ENCODE data around the gene MUC4.

Gene MUC4

DNA sequence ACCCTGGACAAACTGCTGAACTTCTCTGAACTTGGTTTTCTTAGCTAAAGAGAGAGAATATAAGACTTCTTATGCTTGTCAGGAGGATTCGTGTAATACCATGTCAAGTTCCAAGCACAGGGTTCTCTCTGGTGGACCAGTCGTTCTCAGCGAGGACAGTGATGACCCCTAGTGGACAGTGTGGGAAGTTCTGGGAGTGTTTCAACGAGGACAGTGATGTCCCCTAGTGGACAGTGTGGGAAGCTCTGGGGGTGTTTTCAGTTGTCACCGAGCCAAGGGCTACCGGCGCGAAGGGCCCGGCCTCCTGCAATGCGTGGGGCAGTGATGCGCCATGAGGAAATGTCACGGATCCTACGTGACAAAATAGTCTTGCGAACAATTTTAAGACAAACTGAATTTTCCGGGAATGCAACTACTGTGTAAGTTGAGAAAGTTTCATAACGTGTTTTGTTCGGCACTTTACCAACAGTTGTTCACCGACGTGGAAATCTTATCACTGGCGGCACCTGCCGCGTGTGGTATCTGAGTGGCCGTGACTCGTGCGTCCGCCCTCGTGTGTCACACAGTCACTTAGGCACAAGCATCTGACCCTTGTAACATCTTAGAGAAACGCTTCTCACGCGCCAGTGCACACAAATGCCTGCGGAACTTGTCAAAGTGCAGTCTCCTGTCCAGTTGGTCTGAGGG lies 39.3 kb upstream of the MUC4 start:
- TF ChIP-seq, protein P1, sequence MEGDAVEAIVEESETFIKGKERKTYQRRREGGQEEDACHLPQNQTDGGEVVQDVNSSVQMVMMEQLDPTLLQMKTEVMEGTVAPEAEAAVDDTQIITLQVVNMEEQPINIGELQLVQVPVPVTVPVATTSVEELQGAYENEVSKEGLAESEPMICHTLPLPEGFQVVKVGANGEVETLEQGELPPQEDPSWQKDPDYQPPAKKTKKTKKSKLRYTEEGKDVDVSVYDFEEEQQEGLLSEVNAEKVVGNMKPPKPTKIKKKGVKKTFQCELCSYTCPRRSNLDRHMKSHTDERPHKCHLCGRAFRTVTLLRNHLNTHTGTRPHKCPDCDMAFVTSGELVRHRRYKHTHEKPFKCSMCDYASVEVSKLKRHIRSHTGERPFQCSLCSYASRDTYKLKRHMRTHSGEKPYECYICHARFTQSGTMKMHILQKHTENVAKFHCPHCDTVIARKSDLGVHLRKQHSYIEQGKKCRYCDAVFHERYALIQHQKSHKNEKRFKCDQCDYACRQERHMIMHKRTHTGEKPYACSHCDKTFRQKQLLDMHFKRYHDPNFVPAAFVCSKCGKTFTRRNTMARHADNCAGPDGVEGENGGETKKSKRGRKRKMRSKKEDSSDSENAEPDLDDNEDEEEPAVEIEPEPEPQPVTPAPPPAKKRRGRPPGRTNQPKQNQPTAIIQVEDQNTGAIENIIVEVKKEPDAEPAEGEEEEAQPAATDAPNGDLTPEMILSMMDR (IDR thresholded peaks at IDR 0.05; ENCODE audit: insufficient read depth, low read length, poor library complexity, severe bottlenecking), result peak; percentile 99
- TF ChIP-seq EZH2phosphoT487 (conservative IDR thresholded peaks at IDR 0.05; ENCODE audit: low read length), result no peak
- peak overlapping the region; percentile 9 for H3K4me2 ChIP-seq (ENCODE audit: low read depth, low read length, poor library complexity, severe bottlenecking)

DNA sequence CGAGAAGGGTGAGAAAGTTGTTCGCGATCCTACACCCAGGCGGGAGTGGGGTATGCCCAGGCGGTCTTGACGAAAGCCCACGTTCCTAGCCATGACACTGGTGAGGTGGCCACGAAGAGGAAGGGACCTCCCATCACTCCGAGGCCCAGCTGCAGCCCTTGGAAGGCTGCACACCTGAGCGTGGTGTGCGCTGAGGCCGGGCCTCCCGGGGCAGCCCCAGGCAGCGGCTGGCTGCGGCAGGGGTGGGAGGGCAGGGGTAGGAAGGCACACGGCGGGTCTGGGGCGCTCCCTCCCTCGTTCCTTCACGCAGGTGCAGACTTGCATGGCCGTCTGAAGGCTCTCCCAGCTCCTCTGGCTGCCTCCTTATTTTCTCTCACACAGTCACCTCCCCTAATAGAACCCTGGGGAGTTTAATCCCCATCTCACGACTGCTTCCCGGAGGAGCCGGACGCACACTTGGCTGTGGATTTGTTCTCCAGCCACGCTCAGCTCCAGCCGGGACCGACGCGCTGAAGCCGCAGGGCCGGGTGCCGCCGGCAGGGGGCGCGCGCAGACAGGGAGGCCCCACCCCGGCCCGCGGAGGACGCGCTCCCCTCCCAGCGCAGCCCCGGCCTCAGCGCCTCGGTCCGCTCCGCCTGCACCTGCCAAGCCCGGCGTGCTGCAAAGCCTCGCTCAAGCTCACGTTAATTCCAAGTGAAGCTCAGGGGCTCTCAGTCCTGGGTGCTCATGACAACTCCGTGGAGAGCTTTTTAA lies 37.8 kb upstream of the MUC4 start:
- H3K36me3 ChIP-seq (ENCODE audit: low read length), result no peaks in the 10 kb centered on the region
- no peak overlapping the region for H3K9ac ChIP-seq (ENCODE audit: low read length)
- no peaks in the 10 kb centered on the region for H3K9me3 ChIP-seq (ENCODE audit: insufficient read depth, low read length)
- H3K27ac ChIP-seq (ENCODE audit: low read depth, low read length), result no peak overlapping the region
- no peaks in the 10 kb centered on the region for H3K27me3 ChIP-seq (ENCODE audit: low read length)
- TF ChIP-seq EZH2phosphoT487 (conservative IDR thresholded peaks at IDR 0.05; ENCODE audit: low read length), result no peak
- TF ChIP-seq, protein P1 (IDR thresholded peaks at IDR 0.05; ENCODE audit: insufficient read depth, low read length, poor library complexity, severe bottlenecking), result no peak
- H3K79me2 ChIP-seq (ENCODE audit: insufficient read depth, low read length), result no peaks in the 10 kb centered on the region
- H2AFZ ChIP-seq (ENCODE audit: low read depth, low read length, severe bottlenecking), result no peak overlapping the region
- no peaks in the 10 kb centered on the region for H4K20me1 ChIP-seq (ENCODE audit: low read depth, low read length)
- 0 out of 2 replicates have a peak, but pooled peaks cover 3% of the 10 kb centered on the region for H3F3A ChIP-seq (ENCODE audit: insufficient read depth)
- H3K4me3 ChIP-seq (ENCODE audit: insufficient read depth, low read length, poor library complexity, severe bottlenecking), result no peak overlapping the region
- no peak overlapping the region for H3K4me2 ChIP-seq (ENCODE audit: low read depth, low read length, poor library complexity, severe bottlenecking)
- no peaks in the 10 kb centered on the region for H3K9me2 ChIP-seq (replicated peaks; ENCODE audit: insufficient read depth, low read length)

More for the DNA sequence above, 39.3 kb upstream of the MUC4 start:
- no peaks in the 10 kb centered on the region for H3K9me2 ChIP-seq (replicated peaks; ENCODE audit: insufficient read depth, low read length)
- H4K20me1 ChIP-seq (ENCODE audit: low read depth, low read length), result no peaks in the 10 kb centered on the region
- H3F3A ChIP-seq (ENCODE audit: insufficient read depth), result no peaks in the 10 kb centered on the region
- H3K27ac ChIP-seq (ENCODE audit: low read depth, low read length), result no peak overlapping the region
- no peak overlapping the region for H3K4me3 ChIP-seq (ENCODE audit: insufficient read depth, low read length, poor library complexity, severe bottlenecking)
- no peak overlapping the region for H2AFZ ChIP-seq (ENCODE audit: low read depth, low read length, severe bottlenecking)
- H3K27me3 ChIP-seq (ENCODE audit: low read length), result no peaks in the 10 kb centered on the region
- no peaks in the 10 kb centered on the region for H3K79me2 ChIP-seq (ENCODE audit: insufficient read depth, low read length)
- H3K9me3 ChIP-seq (ENCODE audit: insufficient read depth, low read length), result no peaks in the 10 kb centered on the region
- no peaks in the 10 kb centered on the region for H3K36me3 ChIP-seq (ENCODE audit: low read length)
- no peak overlapping the region; the same call in 1 of the 2 replicates for H3K9ac ChIP-seq (ENCODE audit: low read length)

DNA sequence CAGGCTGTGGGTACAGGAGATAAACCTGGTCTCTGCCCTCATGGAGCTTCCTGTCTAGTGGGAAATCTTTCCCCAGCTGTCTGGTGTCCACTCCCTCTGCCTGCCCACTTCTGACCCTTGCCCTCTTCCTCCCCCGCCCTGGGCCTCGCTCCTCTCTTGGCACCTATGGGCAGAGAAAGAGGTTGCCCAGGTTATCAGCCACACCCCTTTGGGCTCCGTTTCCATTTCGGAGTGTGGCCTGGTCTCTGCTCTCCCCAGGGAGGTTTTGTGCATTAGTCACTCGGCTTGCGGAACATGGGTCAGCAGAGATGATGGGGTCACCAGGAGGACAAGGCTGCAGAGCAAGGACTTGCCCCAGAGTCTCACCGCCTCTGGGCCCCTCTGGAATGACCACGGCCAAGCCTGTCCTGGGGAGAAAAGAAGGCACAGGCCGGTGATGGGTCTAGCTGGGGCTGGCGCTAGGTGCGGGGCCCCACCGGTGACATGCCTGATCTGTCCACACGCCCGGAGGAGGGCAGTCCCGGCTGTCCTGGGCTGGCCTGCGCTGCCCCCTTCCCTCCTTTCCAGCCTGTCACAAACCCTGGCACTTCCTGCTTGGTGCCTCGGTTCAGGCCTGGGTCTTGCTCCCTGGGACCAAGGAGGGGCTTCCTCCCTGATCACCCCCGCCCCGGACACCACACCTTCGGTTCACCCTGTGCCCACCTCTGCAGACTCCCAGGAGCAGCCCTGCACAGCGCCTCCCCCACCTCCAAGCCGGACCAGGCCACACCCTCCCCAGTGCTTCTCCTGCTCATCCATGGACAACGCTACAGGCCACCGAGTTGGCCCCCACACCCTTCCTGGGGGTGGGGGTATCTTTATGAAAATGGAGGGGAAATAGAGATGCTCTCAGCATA lies 35.6 kb upstream of the MUC4 start:
- no peaks in the 10 kb centered on the region for H3K9me3 ChIP-seq (ENCODE audit: insufficient read depth, low read length)
- H3K9me2 ChIP-seq (replicated peaks; ENCODE audit: insufficient read depth, low read length), result no peaks in the 10 kb centered on the region
- H3K27me3 ChIP-seq (ENCODE audit: low read length), result no peaks in the 10 kb centered on the region
- no peak for TF ChIP-seq EZH2phosphoT487 (conservative IDR thresholded peaks at IDR 0.05; ENCODE audit: low read length)
- TF ChIP-seq, protein P1 (IDR thresholded peaks at IDR 0.05; ENCODE audit: insufficient read depth, low read length, poor library complexity, severe bottlenecking), result no peak
- 0 out of 2 replicates have a peak, but pooled peaks cover 3% of the 10 kb centered on the region for H3F3A ChIP-seq (ENCODE audit: insufficient read depth)
- no peak overlapping the region for H3K9ac ChIP-seq (ENCODE audit: low read length)
- no peaks in the 10 kb centered on the region for H3K36me3 ChIP-seq (ENCODE audit: low read length)
- no peak overlapping the region for H3K4me3 ChIP-seq (ENCODE audit: insufficient read depth, low read length, poor library complexity, severe bottlenecking)
- no peaks in the 10 kb centered on the region for H4K20me1 ChIP-seq (ENCODE audit: low read depth, low read length)
- no peak overlapping the region for H3K27ac ChIP-seq (ENCODE audit: low read depth, low read length)
- H3K79me2 ChIP-seq (ENCODE audit: insufficient read depth, low read length), result no peaks in the 10 kb centered on the region
- H2AFZ ChIP-seq (ENCODE audit: low read depth, low read length, severe bottlenecking), result no peak overlapping the region
- H3K4me2 ChIP-seq (ENCODE audit: low read depth, low read length, poor library complexity, severe bottlenecking), result no peak overlapping the region

Data from SU-DHL-6 (cell line).